ENCODE results near the gene CWC27. TPM values are rescaled to one million over a fixed set of nuclear protein-coding genes. Genes with fewer than 3 reads are reported as not detected.

CWC27 gene
- total RNA-seq, 1 experiment from 2014 or later: 12.6 TPM

GRCh38 chr5:64766941-64767340, 1.8 kb upstream of the CWC27 start:
- Histone ChIP-seq H3K9ac (ENCODE audit: low read length) (peak overlapping the region; percentile 97), H3K9me2 (replicated peaks; ENCODE audit: low read length) (no peaks in the 10 kb centered on the region), H3K4me1 (ENCODE audit: insufficient read depth, low read length) (peaks cover 45% of the 10 kb centered on the region), H3K4me2 (ENCODE audit: low read length) (peak overlapping the region; percentile 94), H3K79me2 (ENCODE audit: low read length) (peaks cover 86% of the 10 kb centered on the region), H3K27ac (ENCODE audit: low read length) (peak overlapping the region; percentile 90), H3K9me3 (ENCODE audit: low read length) (no peaks in the 10 kb centered on the region), H4K20me1 (ENCODE audit: low read length) (0 out of 2 replicates have a peak, but pooled peaks cover 5% of the 10 kb centered on the region), H3F3A (ENCODE audit: low read length, unreplicated experiment) (peaks cover 3% of the 10 kb centered on the region), H3K36me3 (ENCODE audit: low read depth, low read length) (0 out of 2 replicates have a peak, but pooled peaks cover 3% of the 10 kb centered on the region), H2AFZ (ENCODE audit: low read length) (no peak overlapping the region), H3K27me3 (ENCODE audit: low read length) (no peaks in the 10 kb centered on the region), H3K4me3 (ENCODE audit: low read length) (peak overlapping the region; percentile 96)
- POLR2A ChIA-PET (ENCODE audit: unreplicated experiment): interaction anchor here (0.9 kb wide), 1 partner anchor 796 kb away, joined by 3 read pairs; the partner anchor contains the start of genes CENPK and PPWD1
- DNase-seq (no peak), ATAC-seq (no peak)
- intact Hi-C loops (cut with micrococcal nuclease): no loop called here
- TF ChIP-seq EZH2 (IDR thresholded peaks at IDR 0.05; ENCODE audit: low read length, unreplicated experiment): no peak
- no peak for TF ChIP-seq EZH2phosphoT487 (IDR thresholded peaks at IDR 0.05; ENCODE audit: borderline replicate concordance, low read length)
- TF ChIP-seq, protein P1, sequence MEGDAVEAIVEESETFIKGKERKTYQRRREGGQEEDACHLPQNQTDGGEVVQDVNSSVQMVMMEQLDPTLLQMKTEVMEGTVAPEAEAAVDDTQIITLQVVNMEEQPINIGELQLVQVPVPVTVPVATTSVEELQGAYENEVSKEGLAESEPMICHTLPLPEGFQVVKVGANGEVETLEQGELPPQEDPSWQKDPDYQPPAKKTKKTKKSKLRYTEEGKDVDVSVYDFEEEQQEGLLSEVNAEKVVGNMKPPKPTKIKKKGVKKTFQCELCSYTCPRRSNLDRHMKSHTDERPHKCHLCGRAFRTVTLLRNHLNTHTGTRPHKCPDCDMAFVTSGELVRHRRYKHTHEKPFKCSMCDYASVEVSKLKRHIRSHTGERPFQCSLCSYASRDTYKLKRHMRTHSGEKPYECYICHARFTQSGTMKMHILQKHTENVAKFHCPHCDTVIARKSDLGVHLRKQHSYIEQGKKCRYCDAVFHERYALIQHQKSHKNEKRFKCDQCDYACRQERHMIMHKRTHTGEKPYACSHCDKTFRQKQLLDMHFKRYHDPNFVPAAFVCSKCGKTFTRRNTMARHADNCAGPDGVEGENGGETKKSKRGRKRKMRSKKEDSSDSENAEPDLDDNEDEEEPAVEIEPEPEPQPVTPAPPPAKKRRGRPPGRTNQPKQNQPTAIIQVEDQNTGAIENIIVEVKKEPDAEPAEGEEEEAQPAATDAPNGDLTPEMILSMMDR (conservative IDR thresholded peaks at IDR 0.05; ENCODE audit: low read depth, low read length): no peak
- no TSS peak for BruUV-seq (replicated peaks)
- CTCF ChIA-PET: interaction anchor here (0.6 kb wide), 1 partner anchor 16 kb away, joined by 3 read pairs; no protein-coding TSS in a partner anchor

DNA sequence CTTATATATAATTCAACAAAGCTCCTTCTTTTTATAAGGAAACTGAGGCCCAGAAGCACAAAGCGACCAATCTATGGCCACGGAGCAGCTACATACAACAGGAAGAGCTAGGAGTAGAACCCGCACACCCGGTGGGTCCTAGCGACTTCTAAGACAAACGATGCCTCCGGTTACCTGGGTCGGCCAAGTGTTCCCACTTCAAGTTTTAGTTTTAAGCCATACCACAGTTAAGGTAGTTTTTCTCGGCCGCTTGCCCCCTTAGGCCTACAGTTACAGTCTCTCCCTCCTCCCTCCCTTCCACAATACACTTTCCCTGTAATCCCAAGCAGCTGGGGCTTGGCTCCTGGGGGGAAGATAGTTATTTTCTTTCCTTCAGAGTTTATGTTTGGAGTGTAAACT, 772 bp upstream of the CWC27 start:
- ATAC-seq (peak; percentile 4), DNase-seq (no peak)
- peak overlapping the region; percentile 96 for H3K4me3 ChIP-seq (ENCODE audit: low read length)
- H3K9me2 ChIP-seq (replicated peaks; ENCODE audit: low read length): no peaks in the 10 kb centered on the region
- 0 out of 2 replicates have a peak, but pooled peaks cover 3% of the 10 kb centered on the region for H3K36me3 ChIP-seq (ENCODE audit: low read depth, low read length)
- TF ChIP-seq EZH2 (IDR thresholded peaks at IDR 0.05; ENCODE audit: low read length, unreplicated experiment): no peak
- TF ChIP-seq EZH2phosphoT487 (IDR thresholded peaks at IDR 0.05; ENCODE audit: borderline replicate concordance, low read length): no peak
- TF ChIP-seq, protein P1 (conservative IDR thresholded peaks at IDR 0.05; ENCODE audit: low read depth, low read length): no peak
- intact Hi-C loops (cut with micrococcal nuclease): no loop called here
- peak overlapping the region; percentile 94 for H3K4me2 ChIP-seq (ENCODE audit: low read length)
- peak overlapping the region; percentile 97 for H3K9ac ChIP-seq (ENCODE audit: low read length)
- peak overlapping the region; percentile 97 for H2AFZ ChIP-seq (ENCODE audit: low read length)
- TSS peak; percentile 56 for BruUV-seq (replicated peaks)
- no peaks in the 10 kb centered on the region for H3K9me3 ChIP-seq (ENCODE audit: low read length)
- H3K27me3 ChIP-seq (ENCODE audit: low read length): no peaks in the 10 kb centered on the region
- 0 out of 2 replicates have a peak, but pooled peaks cover 5% of the 10 kb centered on the region for H4K20me1 ChIP-seq (ENCODE audit: low read length)
- ChIA-PET CTCF (no interaction called here), POLR2A (ENCODE audit: unreplicated experiment) (no interaction called here)
- H3K4me1 ChIP-seq (ENCODE audit: insufficient read depth, low read length): peaks cover 45% of the 10 kb centered on the region
- H3F3A ChIP-seq (ENCODE audit: low read length, unreplicated experiment): peaks cover 3% of the 10 kb centered on the region
- H3K79me2 ChIP-seq (ENCODE audit: low read length): peaks cover 84% of the 10 kb centered on the region
- peak overlapping the region; percentile 79 for H3K27ac ChIP-seq (ENCODE audit: low read length)

GRCh38 chr5:64769855-64770254, 1.1 kb downstream of the CWC27 start:
- CTCF ChIA-PET: no interaction called here

More at GRCh38 chr5:64769855-64770254, 1.1 kb downstream of the CWC27 start:
- no TSS peak for BruUV-seq (replicated peaks)
- no peaks in the 10 kb centered on the region for H3K9me3 ChIP-seq (ENCODE audit: low read length)
- peak overlapping the region; percentile 96 for H3K4me3 ChIP-seq (ENCODE audit: low read length)
- H3K79me2 ChIP-seq (ENCODE audit: low read length): peaks cover 78% of the 10 kb centered on the region
- 0 out of 2 replicates have a peak, but pooled peaks cover 5% of the 10 kb centered on the region for H4K20me1 ChIP-seq (ENCODE audit: low read length)
- H3K36me3 ChIP-seq (ENCODE audit: low read depth, low read length): 0 out of 2 replicates have a peak, but pooled peaks cover 3% of the 10 kb centered on the region
- peak overlapping the region; percentile 94 for H3K4me2 ChIP-seq (ENCODE audit: low read length)
- no peak for DNase-seq
- H3K9me2 ChIP-seq (replicated peaks; ENCODE audit: low read length): no peaks in the 10 kb centered on the region
- H3K4me1 ChIP-seq (ENCODE audit: insufficient read depth, low read length): peaks cover 45% of the 10 kb centered on the region
- ATAC-seq: no peak
- H3K9ac ChIP-seq (ENCODE audit: low read length): peak overlapping the region; percentile 97; the same call in 1 of the 2 replicates
- no peaks in the 10 kb centered on the region for H3K27me3 ChIP-seq (ENCODE audit: low read length)
- no peak overlapping the region for H3K27ac ChIP-seq (ENCODE audit: low read length)
- intact Hi-C loops (cut with micrococcal nuclease): no loop called here
- H2AFZ ChIP-seq (ENCODE audit: low read length): no peak overlapping the region
- POLR2A ChIA-PET (ENCODE audit: unreplicated experiment): no interaction called here
- no peak for TF ChIP-seq EZH2phosphoT487 (IDR thresholded peaks at IDR 0.05; ENCODE audit: borderline replicate concordance, low read length)
- no peak for TF ChIP-seq EZH2 (IDR thresholded peaks at IDR 0.05; ENCODE audit: low read length, unreplicated experiment)
- TF ChIP-seq, protein P1 (conservative IDR thresholded peaks at IDR 0.05; ENCODE audit: low read depth, low read length): no peak
- H3F3A ChIP-seq (ENCODE audit: low read length, unreplicated experiment): peaks cover 3% of the 10 kb centered on the region

Data from PC-3 (cell line).